IPS-20b (cell line): ENCODE results near the gene RADIL.

Experiments
- H3K27ac ChIP-seq: one replicate; pipeline ENCODE4 v1.5.1; 2013; ENCODE audit warnings: low read length
- H3K27me3 ChIP-seq: 2 replicates; pipeline ENCODE4 v1.6.1; 2013; ENCODE audit warnings: mild to moderate bottlenecking, low read length, inconsistent platforms; ENCODE audit not compliant: insufficient read depth
- H3K36me3 ChIP-seq: 2 replicates; pipeline ENCODE4 v1.6.1; 2013; ENCODE audit warnings: low read depth, mild to moderate bottlenecking, inconsistent platforms, low read length, moderate library complexity; ENCODE audit not compliant: insufficient read depth
- H3K4me1 ChIP-seq: 2 replicates; pipeline ENCODE4 v1.6.1; 2013; ENCODE audit warnings: mild to moderate bottlenecking, control low read depth, inconsistent platforms, low read length, moderate library complexity; ENCODE audit not compliant: insufficient read depth
- H3K4me3 ChIP-seq: 2 replicates; pipeline ENCODE4 v1.5.1; 2013; ENCODE audit warnings: mild to moderate bottlenecking, low read length, inconsistent platforms
- H3K9ac ChIP-seq: 2 replicates; pipeline ENCODE4 v1.6.1; 2013; ENCODE audit warnings: low read depth, mild to moderate bottlenecking, inconsistent platforms, low read length, moderate library complexity
- H3K9me3 ChIP-seq: 2 replicates; pipeline ENCODE4 v1.6.1; 2013; ENCODE audit warnings: mild to moderate bottlenecking, low read depth, low read length, inconsistent platforms; ENCODE audit not compliant: insufficient read depth

Gene RADIL

GRCh38 chr7:4791738-4792536 is 91.6 kb downstream of the RADIL start:
- H3K9me3 ChIP-seq, result no peaks in the 10 kb centered on the region
- no peaks in the 10 kb centered on the region for H3K27me3 ChIP-seq
- H3K9ac ChIP-seq, result peak overlapping the region; percentile 48; the same call in 1 of the 2 replicates
- H3K36me3 ChIP-seq, result no peaks in the 10 kb centered on the region; the same call in 1 of the 2 replicates
- H3K4me1 ChIP-seq, result no peaks in the 10 kb centered on the region
- no peak overlapping the region for H3K27ac ChIP-seq
- H3K4me3 ChIP-seq, result peak overlapping the region; percentile 69

DNA sequence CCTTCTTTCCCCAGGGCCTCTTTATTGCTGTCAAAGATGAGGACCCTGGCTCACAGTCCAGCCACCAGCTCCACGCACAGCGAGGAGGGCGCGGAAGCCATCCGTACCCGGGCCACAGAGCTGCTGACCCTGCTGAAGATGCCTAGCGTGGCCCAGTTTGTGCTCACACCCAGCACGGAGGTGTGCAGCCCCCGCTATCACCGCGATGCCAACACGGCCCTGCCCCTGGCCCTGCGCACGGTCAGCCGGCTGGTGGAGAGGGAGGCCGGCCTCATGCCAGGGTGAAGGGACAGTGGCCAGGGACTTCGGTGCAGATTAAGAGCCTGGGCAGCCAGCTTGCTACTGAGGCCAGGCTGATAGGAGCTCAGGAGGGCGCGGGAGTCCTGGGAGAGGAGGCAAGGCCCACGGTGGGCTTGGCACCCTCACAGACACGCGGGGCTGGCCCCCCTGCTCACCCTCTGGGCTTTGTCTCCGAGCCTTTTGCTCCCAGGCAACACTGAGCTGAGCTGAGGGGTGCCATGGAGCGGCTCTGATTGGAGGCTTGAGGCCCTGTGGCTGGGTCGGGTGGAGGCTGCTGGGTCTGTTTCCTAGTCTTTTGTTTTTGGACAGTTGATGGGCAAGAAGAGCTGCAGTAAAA is 92.3 kb downstream of the RADIL start:
- Histone ChIP-seq H3K4me1 (no peaks in the 10 kb centered on the region), H3K27ac (no peak overlapping the region), H3K27me3 (no peaks in the 10 kb centered on the region), H3K4me3 (no peak overlapping the region), H3K36me3 (no peaks in the 10 kb centered on the region; the same call in 1 of the 2 replicates), H3K9me3 (no peaks in the 10 kb centered on the region), H3K9ac (no peak overlapping the region)

GRCh38 chr7:4790516-4790991 is 93.0 kb downstream of the RADIL start:
- Histone ChIP-seq H3K4me1 (no peaks in the 10 kb centered on the region), H3K27ac (no peak overlapping the region), H3K27me3 (no peaks in the 10 kb centered on the region), H3K9me3 (no peaks in the 10 kb centered on the region), H3K36me3 (no peaks in the 10 kb centered on the region; the same call in none of the 2 replicates), H3K4me3 (no peak overlapping the region), H3K9ac (no peak overlapping the region)

DNA sequence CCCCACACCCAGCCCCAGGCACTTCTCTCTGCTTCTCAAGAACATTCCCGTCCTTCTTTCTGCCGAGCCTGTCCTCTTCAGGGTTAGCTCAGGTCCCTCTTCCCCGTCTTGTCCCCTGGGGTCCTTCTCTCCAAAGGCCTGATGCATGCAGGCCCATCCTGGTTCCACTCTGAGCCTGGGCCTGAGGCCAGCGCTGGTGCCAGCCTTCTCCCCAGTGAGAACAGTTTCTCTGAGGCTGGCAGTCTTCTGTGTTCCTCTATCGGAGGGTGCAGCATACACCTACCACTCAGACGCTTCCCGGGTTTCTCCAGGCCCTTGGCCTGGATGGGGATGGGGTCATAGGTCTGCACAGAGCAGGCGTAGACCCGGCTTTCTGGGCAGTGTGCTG is 93.4 kb downstream of the RADIL start:
- Histone ChIP-seq H3K9me3 (no peaks in the 10 kb centered on the region), H3K4me1 (no peaks in the 10 kb centered on the region), H3K9ac (no peak overlapping the region), H3K4me3 (no peak overlapping the region), H3K27ac (no peak overlapping the region), H3K27me3 (no peaks in the 10 kb centered on the region), H3K36me3 (no peaks in the 10 kb centered on the region; the same call in none of the 2 replicates)

GRCh38 chr7:4789194-4790077 is 94.1 kb downstream of the RADIL start:
- Histone ChIP-seq H3K4me1 (no peaks in the 10 kb centered on the region), H3K4me3 (no peak overlapping the region), H3K9ac (no peak overlapping the region), H3K9me3 (no peaks in the 10 kb centered on the region), H3K27ac (no peak overlapping the region), H3K36me3 (no peaks in the 10 kb centered on the region; the same call in none of the 2 replicates), H3K27me3 (no peaks in the 10 kb centered on the region)

- Histone ChIP-seq H3K27ac (no peak overlapping the region), H3K4me3 (no peak overlapping the region), H3K27me3 (no peaks in the 10 kb centered on the region), H3K9me3 (no peaks in the 10 kb centered on the region), H3K36me3 (no peaks in the 10 kb centered on the region; the same call in none of the 2 replicates), H3K9ac (no peak overlapping the region), H3K4me1 (no peaks in the 10 kb centered on the region)
Measured at GRCh38 chr7:4788627-4789189, 94.8 kb downstream of the RADIL start.

DNA sequence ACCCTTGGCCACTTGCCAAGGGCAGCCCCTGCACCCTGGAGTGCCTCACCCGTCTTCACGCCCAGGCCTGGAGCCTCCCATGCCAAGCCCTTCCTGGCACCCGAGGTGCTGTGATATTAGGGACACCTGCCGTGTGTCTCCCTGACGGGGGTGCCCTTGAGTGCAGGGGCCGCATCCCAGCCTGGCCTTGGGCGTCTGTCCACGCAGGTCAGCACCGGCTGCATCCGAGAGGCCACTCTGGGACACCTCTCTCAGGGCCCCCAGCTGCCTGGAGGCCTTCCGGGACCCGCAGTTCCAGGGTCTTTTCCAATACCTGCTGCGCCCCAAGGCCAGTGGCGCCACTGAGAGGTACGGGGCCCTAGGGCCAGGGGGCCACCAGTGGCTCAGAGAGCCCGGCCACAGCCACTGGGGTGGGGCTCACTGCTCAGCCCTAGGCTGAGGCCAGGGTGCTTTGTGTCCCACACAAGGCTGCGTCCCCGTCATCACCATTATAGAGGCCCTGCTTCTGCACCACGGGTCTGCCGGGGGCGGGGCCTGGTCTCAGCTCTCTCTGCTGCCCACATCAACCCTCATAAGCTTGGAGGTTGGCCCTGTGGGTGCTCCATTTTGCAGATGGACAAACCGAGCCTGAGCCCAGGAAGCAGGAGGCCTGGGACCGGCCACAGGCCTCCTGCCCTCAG is 95.4 kb downstream of the RADIL start:
- Histone ChIP-seq H3K4me3 (no peak overlapping the region), H3K9me3 (no peaks in the 10 kb centered on the region), H3K4me1 (no peaks in the 10 kb centered on the region), H3K27me3 (no peaks in the 10 kb centered on the region), H3K27ac (no peak overlapping the region), H3K9ac (no peak overlapping the region), H3K36me3 (no peaks in the 10 kb centered on the region; the same call in none of the 2 replicates)

DNA sequence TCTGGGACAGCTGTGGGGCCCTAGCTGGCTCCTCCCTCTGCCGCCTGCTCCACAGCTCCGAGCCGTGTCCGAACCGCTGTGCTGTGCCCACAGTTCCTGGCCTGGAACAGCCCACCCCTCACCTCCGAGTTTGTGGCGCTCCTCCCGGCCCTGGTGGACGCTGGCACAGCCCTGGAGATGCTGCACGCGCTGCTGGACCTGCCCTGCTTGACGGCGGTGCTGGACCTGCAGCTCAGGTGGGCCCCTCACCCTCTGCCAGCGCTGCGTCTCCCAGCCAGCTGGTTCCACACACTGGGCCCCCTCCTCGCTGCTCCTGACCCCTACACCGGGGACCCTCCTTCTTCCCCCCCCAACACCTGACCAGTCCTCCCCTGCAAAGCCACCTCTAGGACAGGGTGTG is 96.0 kb downstream of the RADIL start:
- H3K4me1 ChIP-seq, result no peaks in the 10 kb centered on the region
- H3K27me3 ChIP-seq, result no peaks in the 10 kb centered on the region
- no peaks in the 10 kb centered on the region; the same call in none of the 2 replicates for H3K36me3 ChIP-seq
- H3K9me3 ChIP-seq, result no peaks in the 10 kb centered on the region
- no peak overlapping the region for H3K9ac ChIP-seq
- H3K27ac ChIP-seq, result no peak overlapping the region
- H3K4me3 ChIP-seq, result no peak overlapping the region

GRCh38 chr7:4786015-4786414 is 97.5 kb downstream of the RADIL start:
- H3K27ac ChIP-seq, result no peak overlapping the region
- no peak overlapping the region for H3K9ac ChIP-seq
- no peaks in the 10 kb centered on the region for H3K9me3 ChIP-seq
- H3K4me3 ChIP-seq, result no peak overlapping the region
- H3K36me3 ChIP-seq, result peaks cover 12% of the 10 kb centered on the region
- no peaks in the 10 kb centered on the region for H3K4me1 ChIP-seq
- no peaks in the 10 kb centered on the region for H3K27me3 ChIP-seq

DNA sequence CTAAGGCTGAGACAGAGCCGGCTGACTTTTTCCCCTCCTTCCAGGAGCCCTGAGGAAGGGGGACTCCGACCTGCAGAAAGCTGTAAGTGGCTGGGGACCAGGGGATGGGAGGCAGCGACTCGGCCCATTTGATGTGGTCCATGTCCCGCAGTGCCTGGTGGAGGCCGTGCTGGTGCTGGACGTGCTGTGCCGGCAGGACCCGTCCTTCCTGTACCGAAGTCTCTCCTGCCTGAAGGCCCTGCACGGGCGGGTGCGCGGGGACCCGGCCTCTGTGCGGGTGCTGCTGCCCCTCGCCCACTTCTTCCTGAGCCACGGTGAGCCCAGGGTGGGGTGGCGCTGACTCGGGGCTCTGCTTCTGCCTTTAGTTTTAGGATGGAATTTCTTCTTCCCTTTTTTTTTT is 98.1 kb downstream of the RADIL start:
- Histone ChIP-seq H3K9me3 (no peaks in the 10 kb centered on the region), H3K4me1 (no peaks in the 10 kb centered on the region), H3K27ac (no peak overlapping the region), H3K9ac (no peak overlapping the region), H3K4me3 (no peak overlapping the region), H3K36me3 (peaks cover 12% of the 10 kb centered on the region), H3K27me3 (no peaks in the 10 kb centered on the region)

DNA sequence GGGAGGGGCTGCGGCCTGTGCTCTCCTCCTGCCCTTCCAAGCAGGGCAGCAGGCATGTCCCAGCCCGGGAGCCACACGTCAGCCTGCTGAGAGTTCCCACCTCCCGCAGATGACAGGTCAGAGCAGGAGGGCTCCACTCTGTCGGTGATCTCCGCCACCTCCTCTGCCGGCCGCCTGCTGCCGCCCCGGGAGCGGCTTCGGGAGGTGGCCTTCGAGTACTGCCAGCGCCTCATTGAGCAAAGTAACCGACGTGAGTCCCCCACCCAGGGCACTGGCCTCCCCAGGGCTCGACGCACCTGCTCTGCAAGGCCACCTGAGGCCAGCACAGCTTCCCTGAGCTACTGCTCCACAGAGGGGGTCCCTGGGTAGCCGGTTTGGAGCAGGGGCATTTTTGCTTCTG is 98.7 kb downstream of the RADIL start:
- Histone ChIP-seq H3K4me1 (no peaks in the 10 kb centered on the region), H3K9me3 (no peaks in the 10 kb centered on the region), H3K27me3 (no peaks in the 10 kb centered on the region), H3K9ac (no peak overlapping the region), H3K36me3 (peaks cover 12% of the 10 kb centered on the region), H3K4me3 (no peak overlapping the region), H3K27ac (no peak overlapping the region)
